Activated CD4-positive, alpha-beta T cell treated with anti-CD3 and anti-CD28 coated beads for 24 hours (primary cell): ENCODE data around the gene CSRP3.
A peak's percentile ranks its signal among the peaks of the same experiment; 100 is the strongest.

ENCODE experiments used
- DNase-seq, 2 donors: peaks; one replicate each; pipeline ENCODE4 v3.0.0-alpha.2; 2020; ENCODE audit warnings: low read depth in 2 of 2

The CSRP3 gene

GRCh38 chr11:19201737-19202605, at the start of gene CSRP3:
Gene CSRP3, minus strand, starts transcription at chr11:19201983. Its CDS starts 9,535 bp downstream, at chr11:19192448.
- DNase-seq: no peak

- no peak for DNase-seq
Observed at GRCh38 chr11:19251577-19251976, 49.8 kb upstream of the CSRP3 start.

- no peak for DNase-seq
Observed at GRCh38 chr11:19246816-19247215, 45.0 kb upstream of the CSRP3 start.

- DNase-seq: no peak
Observed at GRCh38 chr11:19245351-19245750, 43.6 kb upstream of the CSRP3 start.

- DNase-seq: no peak
Observed at GRCh38 chr11:19244621-19245020, 42.8 kb upstream of the CSRP3 start.

- no peak for DNase-seq
Observed at GRCh38 chr11:19244084-19244483, 42.3 kb upstream of the CSRP3 start.

- DNase-seq: no peak
Observed at GRCh38 chr11:19243613-19244012, 41.8 kb upstream of the CSRP3 start.

GRCh38 chr11:19243143-19243542, 41.4 kb upstream of the CSRP3 start:
- DNase-seq: no peak

- DNase-seq: no peak
Observed at GRCh38 chr11:19242179-19242932, 40.6 kb upstream of the CSRP3 start.

GRCh38 chr11:19241260-19242178, 39.7 kb upstream of the CSRP3 start:
- DNase-seq: peak in 1 of 2 donors; percentile 43

- DNase-seq: peak; percentile 74 to 86
Observed at GRCh38 chr11:19240420-19241259, 38.9 kb upstream of the CSRP3 start, which contains the start of gene E2F8. Gene E2F8, minus strand, starts transcription at chr11:19240945. Its CDS starts 824 bp downstream, at chr11:19240121.

- no peak for DNase-seq
Observed at GRCh38 chr11:19239039-19239438, 37.3 kb upstream of the CSRP3 start.

- DNase-seq: no peak
Observed at GRCh38 chr11:19237813-19238212, 36.0 kb upstream of the CSRP3 start.

GRCh38 chr11:19237381-19237780, 35.6 kb upstream of the CSRP3 start:
- no peak for DNase-seq

GRCh38 chr11:19234231-19234817, 32.5 kb upstream of the CSRP3 start:
- DNase-seq: no peak

- DNase-seq: no peak
Observed at GRCh38 chr11:19232910-19233503, 31.2 kb upstream of the CSRP3 start.

GRCh38 chr11:19229671-19230070, 27.9 kb upstream of the CSRP3 start:
- DNase-seq: no peak

- DNase-seq: no peak
Observed at GRCh38 chr11:19228968-19229367, 27.2 kb upstream of the CSRP3 start.

GRCh38 chr11:19226378-19227195, 24.8 kb upstream of the CSRP3 start:
- no peak for DNase-seq
